ENCODE results near the gene VRK1. TPM values are rescaled to one million over a fixed set of nuclear protein-coding genes. Genes with fewer than 3 reads are reported as not detected.

VRK1 gene
- total RNA-seq, 1 experiment from 2014 or later: 26.5 TPM

GRCh38 chr14:96827290-96827689, 30.1 kb downstream of the VRK1 start:
- in situ Hi-C loops (cut with HindIII; ENCODE audit: low pct_unique_long_range_greater_than_20kb, low sequenced_read_pairs): no loop called here
- TF ChIP-seq SIN3A (IDR thresholded peaks at IDR 0.05; ENCODE audit: borderline replicate concordance, insufficient read depth, low read depth, low read length): no peak
- TF ChIP-seq, protein P1, sequence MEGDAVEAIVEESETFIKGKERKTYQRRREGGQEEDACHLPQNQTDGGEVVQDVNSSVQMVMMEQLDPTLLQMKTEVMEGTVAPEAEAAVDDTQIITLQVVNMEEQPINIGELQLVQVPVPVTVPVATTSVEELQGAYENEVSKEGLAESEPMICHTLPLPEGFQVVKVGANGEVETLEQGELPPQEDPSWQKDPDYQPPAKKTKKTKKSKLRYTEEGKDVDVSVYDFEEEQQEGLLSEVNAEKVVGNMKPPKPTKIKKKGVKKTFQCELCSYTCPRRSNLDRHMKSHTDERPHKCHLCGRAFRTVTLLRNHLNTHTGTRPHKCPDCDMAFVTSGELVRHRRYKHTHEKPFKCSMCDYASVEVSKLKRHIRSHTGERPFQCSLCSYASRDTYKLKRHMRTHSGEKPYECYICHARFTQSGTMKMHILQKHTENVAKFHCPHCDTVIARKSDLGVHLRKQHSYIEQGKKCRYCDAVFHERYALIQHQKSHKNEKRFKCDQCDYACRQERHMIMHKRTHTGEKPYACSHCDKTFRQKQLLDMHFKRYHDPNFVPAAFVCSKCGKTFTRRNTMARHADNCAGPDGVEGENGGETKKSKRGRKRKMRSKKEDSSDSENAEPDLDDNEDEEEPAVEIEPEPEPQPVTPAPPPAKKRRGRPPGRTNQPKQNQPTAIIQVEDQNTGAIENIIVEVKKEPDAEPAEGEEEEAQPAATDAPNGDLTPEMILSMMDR (IDR thresholded peaks at IDR 0.05): no peak
- TF ChIP-seq, protein P2, sequence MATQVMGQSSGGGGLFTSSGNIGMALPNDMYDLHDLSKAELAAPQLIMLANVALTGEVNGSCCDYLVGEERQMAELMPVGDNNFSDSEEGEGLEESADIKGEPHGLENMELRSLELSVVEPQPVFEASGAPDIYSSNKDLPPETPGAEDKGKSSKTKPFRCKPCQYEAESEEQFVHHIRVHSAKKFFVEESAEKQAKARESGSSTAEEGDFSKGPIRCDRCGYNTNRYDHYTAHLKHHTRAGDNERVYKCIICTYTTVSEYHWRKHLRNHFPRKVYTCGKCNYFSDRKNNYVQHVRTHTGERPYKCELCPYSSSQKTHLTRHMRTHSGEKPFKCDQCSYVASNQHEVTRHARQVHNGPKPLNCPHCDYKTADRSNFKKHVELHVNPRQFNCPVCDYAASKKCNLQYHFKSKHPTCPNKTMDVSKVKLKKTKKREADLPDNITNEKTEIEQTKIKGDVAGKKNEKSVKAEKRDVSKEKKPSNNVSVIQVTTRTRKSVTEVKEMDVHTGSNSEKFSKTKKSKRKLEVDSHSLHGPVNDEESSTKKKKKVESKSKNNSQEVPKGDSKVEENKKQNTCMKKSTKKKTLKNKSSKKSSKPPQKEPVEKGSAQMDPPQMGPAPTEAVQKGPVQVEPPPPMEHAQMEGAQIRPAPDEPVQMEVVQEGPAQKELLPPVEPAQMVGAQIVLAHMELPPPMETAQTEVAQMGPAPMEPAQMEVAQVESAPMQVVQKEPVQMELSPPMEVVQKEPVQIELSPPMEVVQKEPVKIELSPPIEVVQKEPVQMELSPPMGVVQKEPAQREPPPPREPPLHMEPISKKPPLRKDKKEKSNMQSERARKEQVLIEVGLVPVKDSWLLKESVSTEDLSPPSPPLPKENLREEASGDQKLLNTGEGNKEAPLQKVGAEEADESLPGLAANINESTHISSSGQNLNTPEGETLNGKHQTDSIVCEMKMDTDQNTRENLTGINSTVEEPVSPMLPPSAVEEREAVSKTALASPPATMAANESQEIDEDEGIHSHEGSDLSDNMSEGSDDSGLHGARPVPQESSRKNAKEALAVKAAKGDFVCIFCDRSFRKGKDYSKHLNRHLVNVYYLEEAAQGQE (IDR thresholded peaks at IDR 0.05; ENCODE audit: insufficient read depth in 1 of 2, low read depth in 2 of 2, low read length in 1 of 2): no peak
- TF ChIP-seq POLR2AphosphoS5 (IDR thresholded peaks at IDR 0.05; ENCODE audit: low read depth, low read length): no peak
- TF ChIP-seq TCF7L2 (IDR thresholded peaks at IDR 0.05; ENCODE audit: low read depth, low read length): no peak
- no peak overlapping the region for H3K4me3 ChIP-seq (ENCODE audit: low read depth in 2 of 2, low read length in 2 of 2)
- ATAC-seq (no peak), DNase-seq (ENCODE audit: low read depth, low spot score) (no peak)
- no TSS peak for BruUV-seq (replicated peaks)
- H3K9me3 ChIP-seq (ENCODE audit: control insufficient read depth, insufficient read depth, low read depth, low read length): peaks cover 4% of the 10 kb centered on the region; the same call in 1 of the 2 replicates
- H3K36me3 ChIP-seq (ENCODE audit: control insufficient read depth, insufficient read depth, low read length): no peaks in the 10 kb centered on the region
- no peaks in the 10 kb centered on the region for H3K4me1 ChIP-seq (ENCODE audit: control insufficient read depth, insufficient read depth, low read length)
- ChIA-PET CTCF (no interaction called here), POLR2A (no interaction called here)
- no peak overlapping the region for H3K27ac ChIP-seq (ENCODE audit: low read length)
- H3K27me3 ChIP-seq (ENCODE audit: control insufficient read depth, insufficient read depth, low read length): no peaks in the 10 kb centered on the region
- intact Hi-C loops (cut with micrococcal nuclease; ENCODE audit: unreplicated experiment): no loop called here

- Histone ChIP-seq H3K9me3 (ENCODE audit: control insufficient read depth, insufficient read depth, low read depth, low read length) (peaks cover 4% of the 10 kb centered on the region; the same call in 1 of the 2 replicates), H3K36me3 (ENCODE audit: control insufficient read depth, insufficient read depth, low read length) (no peaks in the 10 kb centered on the region), H3K27ac (ENCODE audit: low read length) (no peak overlapping the region), H3K4me3 (ENCODE audit: low read depth in 2 of 2, low read length in 2 of 2) (no peak overlapping the region), H3K27me3 (ENCODE audit: control insufficient read depth, insufficient read depth, low read length) (no peaks in the 10 kb centered on the region), H3K4me1 (ENCODE audit: control insufficient read depth, insufficient read depth, low read length) (no peaks in the 10 kb centered on the region)
- in situ Hi-C loops (cut with HindIII; ENCODE audit: low pct_unique_long_range_greater_than_20kb, low sequenced_read_pairs): no loop called here
- no peak for DNase-seq (ENCODE audit: low read depth, low spot score)
- intact Hi-C loops (cut with micrococcal nuclease; ENCODE audit: unreplicated experiment): no loop called here
- BruUV-seq (replicated peaks): no TSS peak
- CTCF ChIA-PET: no interaction called here
- POLR2A ChIA-PET: no interaction called here
- ATAC-seq: no peak
- TF ChIP-seq, protein P1 (IDR thresholded peaks at IDR 0.05): no peak
- TF ChIP-seq TCF7L2 (IDR thresholded peaks at IDR 0.05; ENCODE audit: low read depth, low read length) (no peak), POLR2AphosphoS5 (IDR thresholded peaks at IDR 0.05; ENCODE audit: low read depth, low read length) (no peak), SIN3A (IDR thresholded peaks at IDR 0.05; ENCODE audit: borderline replicate concordance, insufficient read depth, low read depth, low read length) (no peak)
Measured at GRCh38 chr14:96829791-96830190, 32.6 kb downstream of the VRK1 start.

All from Panc1 (cell line).